Osteoblast (primary cell): ENCODE data around the gene MEIOSIN. TPM values are rescaled to one million over a fixed set of nuclear protein-coding genes. Genes with fewer than 3 reads are reported as not detected.

ENCODE experiments used
- DNase-seq: peaks from one replicate; pipeline ENCODE4 v3.0.0; 2011; ENCODE audit warnings: low spot score, mixed read lengths; ENCODE audit not compliant: insufficient read length; ENCODE audit errors: missing footprints
- H2AFZ ChIP-seq: 2 replicates; pipeline ENCODE4 v1.6.0; 2011; ENCODE audit warnings: mild to moderate bottlenecking, low read length
- H3K27ac ChIP-seq: 2 replicates; pipeline ENCODE4 v1.5.1; 2011; ENCODE audit warnings: mild to moderate bottlenecking, low read depth, low read length, moderate library complexity
- H3K27me3 ChIP-seq: 2 replicates; pipeline ENCODE4 v1.6.0; 2012; ENCODE audit warnings: mild to moderate bottlenecking, control low read depth, inconsistent platforms, low read length, moderate library complexity; ENCODE audit not compliant: insufficient read depth
- H3K36me3 ChIP-seq: 2 replicates; pipeline ENCODE4 v1.5.1; 2011; ENCODE audit warnings: mild to moderate bottlenecking, low read length, control low read depth, moderate library complexity; ENCODE audit not compliant: insufficient read depth
- H3K4me1 ChIP-seq: 2 replicates; pipeline ENCODE4 v1.5.1; 2011; ENCODE audit warnings: mild to moderate bottlenecking, low read length, control low read depth, moderate library complexity; ENCODE audit not compliant: insufficient read depth
- H3K4me2 ChIP-seq: 2 replicates; pipeline ENCODE4 v1.6.0; 2011; ENCODE audit warnings: mild to moderate bottlenecking, low read length; ENCODE audit not compliant: insufficient read depth
- H3K4me3 ChIP-seq: fragments of 200-600 bp; sonication (generic); 3 replicates; pipeline ENCODE4 v1.5.1; 2012; ENCODE audit warnings: mild to moderate bottlenecking, low read length, inconsistent platforms; ENCODE audit not compliant: insufficient read depth
- H3K79me2 ChIP-seq: 2 replicates; pipeline ENCODE4 v1.6.0; 2012; ENCODE audit warnings: mild to moderate bottlenecking, low read length, control low read depth, inconsistent platforms; ENCODE audit not compliant: insufficient read depth
- H3K9me3 ChIP-seq: 2 replicates; pipeline ENCODE4 v1.5.1; 2011; ENCODE audit warnings: low read depth, low read length, control low read depth
- H4K20me1 ChIP-seq: 2 replicates; pipeline ENCODE4 v1.6.0; 2012; ENCODE audit warnings: mild to moderate bottlenecking, low read length, control low read depth; ENCODE audit not compliant: insufficient read depth
- CTCF ChIP-seq: IDR thresholded peaks from 2 replicates; pipeline ENCODE4 v1.5.1; 2011; ENCODE audit warnings: mild to moderate bottlenecking, low read depth, low read length, moderate library complexity; ENCODE audit errors: extremely low read depth
- total RNA-seq: library from RNA; depleted of rRNA; stranded (reverse); fragments of >200 nt; gene quantifications from 2 replicates; pipeline ENCODE4 v1.2.3, GENCODE V29; 2012

MEIOSIN gene
- total RNA-seq, 1 donor = not detected

- H3K27me3 ChIP-seq = no peaks in the 10 kb centered on the region
- peak; percentile 77 for DNase-seq
- H2AFZ ChIP-seq = no peak overlapping the region
- no peak overlapping the region for H3K27ac ChIP-seq
- TF ChIP-seq CTCF = no peak
- no peak overlapping the region for H3K4me2 ChIP-seq
- H3K4me3 ChIP-seq = no peak overlapping the region
- H4K20me1 ChIP-seq = no peaks in the 10 kb centered on the region
- no peaks in the 10 kb centered on the region for H3K9me3 ChIP-seq
- H3K4me1 ChIP-seq = peaks cover 13% of the 10 kb centered on the region
- peaks cover 8% of the 10 kb centered on the region for H3K79me2 ChIP-seq
- H3K36me3 ChIP-seq = no peaks in the 10 kb centered on the region
Observed at GRCh38 chr19:45764475-45764874, 31.2 kb downstream of the MEIOSIN start.

- no peak overlapping the region for H3K4me2 ChIP-seq
- no peaks in the 10 kb centered on the region for H3K9me3 ChIP-seq
- H3K4me3 ChIP-seq = no peak overlapping the region
- no peak overlapping the region for H2AFZ ChIP-seq
- peak; percentile 77 for DNase-seq
- H3K4me1 ChIP-seq = peaks cover 18% of the 10 kb centered on the region
- TF ChIP-seq CTCF = no peak
- no peaks in the 10 kb centered on the region for H4K20me1 ChIP-seq
- no peaks in the 10 kb centered on the region for H3K36me3 ChIP-seq
- H3K27ac ChIP-seq = no peak overlapping the region
- no peaks in the 10 kb centered on the region for H3K27me3 ChIP-seq
- H3K79me2 ChIP-seq = peaks cover 8% of the 10 kb centered on the region
Observed at GRCh38 chr19:45764945-45765701, 31.9 kb downstream of the MEIOSIN start.

- no peaks in the 10 kb centered on the region for H3K36me3 ChIP-seq
- no peak overlapping the region for H2AFZ ChIP-seq
- H3K4me3 ChIP-seq = no peak overlapping the region
- no peaks in the 10 kb centered on the region for H3K9me3 ChIP-seq
- peaks cover 19% of the 10 kb centered on the region for H3K4me1 ChIP-seq
- H3K4me2 ChIP-seq = peak overlapping the region; percentile 96
- no peak for TF ChIP-seq CTCF
- H3K27ac ChIP-seq = no peak overlapping the region
- no peaks in the 10 kb centered on the region for H4K20me1 ChIP-seq
- peaks cover 8% of the 10 kb centered on the region for H3K79me2 ChIP-seq
- peak; percentile 60 for DNase-seq
- no peaks in the 10 kb centered on the region for H3K27me3 ChIP-seq
Observed at GRCh38 chr19:45765702-45766295, 32.6 kb downstream of the MEIOSIN start.

GRCh38 chr19:45766296-45766868 lies 33.1 kb downstream of the MEIOSIN start:
- H3K79me2 ChIP-seq = peaks cover 8% of the 10 kb centered on the region
- H2AFZ ChIP-seq = no peak overlapping the region
- no peak for DNase-seq
- H3K27me3 ChIP-seq = no peaks in the 10 kb centered on the region
- H3K4me3 ChIP-seq = peak overlapping the region; percentile 76
- TF ChIP-seq CTCF = no peak
- peaks cover 23% of the 10 kb centered on the region for H3K4me1 ChIP-seq
- H3K9me3 ChIP-seq = no peaks in the 10 kb centered on the region
- peak overlapping the region; percentile 79 for H3K27ac ChIP-seq
- peaks cover 3% of the 10 kb centered on the region for H3K36me3 ChIP-seq
- H3K4me2 ChIP-seq = peak overlapping the region; percentile 96
- H4K20me1 ChIP-seq = peaks cover 6% of the 10 kb centered on the region
